ELR (cell line): ENCODE results near the gene EFTUD2.
A peak's percentile ranks its signal among the peaks of the same experiment; 100 is the strongest.
"Not testable (repeated sequence)": the region's sequence is repeated elsewhere in the genome, so short reads cannot be mapped to it uniquely, and the experiment has no call there.

Source experiments
- DNase-seq: peaks from one replicate; pipeline ENCODE4 v3.0.0-alpha.2; 2015; ENCODE audit warnings: low read depth

The EFTUD2 gene

DNA sequence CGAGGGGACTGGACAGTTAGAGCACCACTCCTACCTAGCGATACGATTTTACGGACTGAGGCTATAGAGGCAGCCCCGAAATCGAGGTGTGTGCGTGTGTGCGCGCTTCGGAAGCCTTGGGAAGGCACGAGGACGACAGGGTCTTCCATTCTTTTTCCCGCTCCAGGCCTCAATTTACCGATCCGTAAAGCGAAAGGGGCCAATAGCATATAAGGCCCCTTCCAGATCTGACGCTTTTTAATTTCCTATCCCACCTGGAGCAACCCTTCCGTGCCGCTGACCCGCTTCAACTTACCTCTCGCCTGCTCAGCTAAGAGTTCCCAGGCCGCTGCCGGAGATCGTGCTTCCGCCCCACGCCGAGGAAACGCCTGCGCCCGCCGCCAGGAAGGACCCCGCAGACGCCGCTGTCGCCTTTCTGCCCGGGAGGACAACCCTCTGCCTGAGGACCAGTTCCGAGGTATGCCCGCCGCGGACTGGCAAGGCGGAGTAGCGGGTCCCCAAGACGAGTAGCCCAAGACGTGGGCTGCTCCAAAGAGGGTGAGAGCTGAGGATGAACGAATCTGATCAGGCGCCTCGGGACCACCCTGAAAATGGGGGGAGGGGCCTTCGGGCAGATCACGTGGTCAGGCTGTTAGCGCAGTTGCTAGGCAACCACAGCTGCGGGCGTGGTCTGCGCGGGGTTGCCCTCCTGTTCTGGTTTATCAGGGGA lies at the start of gene EFTUD2:
EFTUD2 (minus strand) TSS at position 372 of the 709 bp plus-strand sequence. CDS start 4,924 bp downstream, outside the sequence.
- DNase-seq, result peak; percentile 95

DNA sequence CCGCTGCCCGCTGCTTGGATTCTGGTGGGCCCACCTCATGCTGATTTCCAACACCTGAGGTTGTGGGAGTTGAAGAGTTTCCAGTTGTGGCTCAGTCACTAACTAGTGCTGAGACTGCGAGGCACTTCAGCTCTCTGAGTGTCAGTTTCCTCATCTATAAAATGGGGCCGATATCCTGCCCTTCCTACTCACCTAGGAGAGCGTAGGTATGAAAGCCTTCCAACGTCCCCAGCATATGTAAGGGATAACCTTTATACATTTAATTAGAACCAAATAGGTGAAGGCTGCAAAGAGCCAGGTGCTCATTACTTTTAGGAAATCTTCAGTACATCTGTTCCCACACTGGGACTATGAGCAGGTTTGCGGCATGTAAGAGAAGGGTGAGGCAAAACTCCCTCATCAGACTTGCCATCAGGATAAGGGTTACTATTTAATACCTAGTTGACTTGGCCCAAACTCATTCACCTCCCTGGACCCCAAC lies 49.1 kb upstream of the EFTUD2 start:
- DNase-seq, result no peak

DNA sequence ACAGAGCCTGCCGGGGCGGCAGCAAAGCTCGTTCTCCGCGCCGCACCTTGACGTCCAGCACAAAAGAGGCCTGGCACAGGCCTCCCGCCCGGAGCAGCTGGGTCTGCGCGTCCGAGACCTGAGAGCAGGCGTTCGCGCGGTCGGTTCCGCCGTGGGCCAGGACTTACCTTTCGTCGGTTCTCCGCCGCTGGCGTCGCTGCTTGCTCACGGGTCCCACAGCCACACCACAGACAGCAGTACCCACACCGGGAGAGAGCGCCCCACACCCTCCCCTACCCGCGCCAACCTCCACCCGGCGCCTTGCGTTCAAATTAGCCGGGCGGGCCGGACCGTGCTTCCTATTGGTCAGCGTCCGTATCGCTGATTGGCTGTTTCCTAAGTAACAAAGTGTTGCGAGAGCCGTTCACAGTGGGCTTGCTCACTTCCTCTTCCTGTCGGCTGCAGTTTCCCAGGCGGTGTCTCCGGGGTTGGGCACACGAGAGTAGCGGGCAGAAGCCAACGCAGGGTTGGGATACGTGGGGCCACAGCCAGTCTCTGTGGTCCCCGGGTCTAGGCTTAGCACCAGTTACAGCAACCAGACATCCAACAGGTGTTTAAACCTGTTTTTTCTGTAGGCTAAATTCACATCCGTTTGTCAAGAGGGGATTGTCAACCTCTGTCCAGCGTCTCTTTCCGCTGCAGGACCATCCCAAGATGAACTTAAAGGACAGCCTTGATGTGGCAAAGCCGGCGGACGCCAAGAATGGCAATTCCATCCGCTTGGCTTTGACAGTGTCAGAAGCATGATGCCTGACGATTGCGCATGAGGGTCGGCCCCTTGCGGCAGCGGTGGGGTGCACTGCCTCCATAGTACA lies 48.4 kb upstream of the EFTUD2 start, which contains the start of gene KIF18B:
KIF18B (minus strand) TSS at position 313 of the 854 bp plus-strand sequence. CDS start 11,429 bp downstream, outside the sequence.
- peak; percentile 100 for DNase-seq

- DNase-seq, result not testable (repeated sequence)
These were observed 46.4 kb upstream of the EFTUD2 start for GRCh38 chr17:44945652-44946051.

GRCh38 chr17:44942456-44942855 lies 43.2 kb upstream of the EFTUD2 start:
- DNase-seq, result no peak

DNA sequence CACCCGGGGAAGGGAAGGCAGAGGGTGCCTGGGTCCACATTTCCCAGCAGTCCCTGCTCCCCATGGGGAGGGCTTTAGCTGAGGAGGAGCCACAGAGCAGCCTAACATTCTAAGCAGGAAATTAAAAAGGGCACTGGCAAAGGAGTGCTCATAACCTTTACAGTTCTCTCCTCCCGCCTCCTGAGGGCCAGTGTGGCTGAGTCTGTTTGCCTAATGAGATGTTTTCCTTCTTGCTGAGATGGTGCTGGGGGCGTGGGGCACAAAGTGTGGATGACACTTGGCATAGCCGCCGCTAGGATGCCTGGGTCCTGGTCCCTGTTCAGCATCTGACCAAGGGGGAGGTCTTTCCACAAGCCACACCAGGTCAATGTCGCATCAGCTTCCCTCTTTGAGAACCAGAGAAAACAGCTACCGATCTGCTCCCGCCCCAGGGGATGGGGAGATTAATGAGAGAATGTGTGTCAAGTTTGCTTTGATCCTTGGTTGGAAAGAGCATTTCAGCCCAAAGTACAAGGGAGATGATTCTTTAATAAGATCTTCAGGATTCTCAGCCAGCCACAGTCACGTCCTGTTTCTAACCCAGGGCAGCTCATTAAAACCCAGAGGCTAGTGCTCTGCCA lies 42.6 kb upstream of the EFTUD2 start:
- no peak for DNase-seq

GRCh38 chr17:44940768-44941167 lies 41.5 kb upstream of the EFTUD2 start:
- no peak for DNase-seq

- DNase-seq, result peak; percentile 27
These were observed 41.1 kb upstream of the EFTUD2 start for GRCh38 chr17:44940317-44940716.

DNA sequence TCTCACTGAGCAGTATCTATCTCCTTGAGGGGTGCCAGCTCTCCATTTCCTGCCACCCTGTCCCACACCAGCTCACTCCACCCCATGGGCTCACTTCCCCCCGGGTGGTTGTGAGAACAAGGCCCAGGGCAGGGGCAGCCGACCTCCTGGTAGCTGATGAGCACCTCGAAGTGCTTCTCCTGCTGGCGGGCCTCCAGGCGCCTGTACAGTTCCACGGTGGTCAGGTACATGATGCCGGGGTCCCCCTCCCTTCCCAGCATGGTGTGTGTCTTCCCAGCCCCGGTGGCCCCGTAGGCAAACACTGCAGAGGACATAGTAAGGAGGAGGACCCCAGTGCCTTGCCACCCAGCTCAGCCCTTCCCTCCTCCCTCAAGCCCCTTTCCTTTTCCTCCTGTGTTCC lies 35.9 kb upstream of the EFTUD2 start:
- DNase-seq, result no peak

GRCh38 chr17:44934745-44935105 lies 35.5 kb upstream of the EFTUD2 start:
- DNase-seq, result no peak

GRCh38 chr17:44933824-44934744 lies 34.8 kb upstream of the EFTUD2 start:
- DNase-seq, result no peak

GRCh38 chr17:44932787-44933097 lies 33.5 kb upstream of the EFTUD2 start:
- DNase-seq, result no peak

GRCh38 chr17:44932096-44932786 lies 33.0 kb upstream of the EFTUD2 start:
- DNase-seq, result no peak

DNA sequence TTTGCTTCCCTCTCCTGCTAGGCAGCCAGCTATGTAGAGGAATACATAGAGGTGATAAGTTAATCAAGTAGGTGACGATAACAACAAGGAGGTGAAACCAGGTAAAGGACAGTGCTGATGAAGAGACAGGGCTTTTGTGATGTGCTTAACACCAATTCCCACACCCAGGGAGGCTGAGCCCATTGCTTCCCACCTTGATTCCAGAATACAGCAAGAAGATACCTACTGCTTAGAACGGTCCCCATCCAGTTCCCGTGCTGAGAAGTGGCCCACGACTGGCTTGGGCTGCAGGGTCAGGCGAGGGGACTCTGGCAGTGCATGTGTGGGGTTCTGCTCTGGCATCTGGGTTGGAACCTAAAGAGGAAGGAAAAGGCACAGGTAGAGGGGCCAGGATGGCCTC lies 32.1 kb upstream of the EFTUD2 start:
- no peak for DNase-seq

GRCh38 chr17:44930667-44931066 lies 31.4 kb upstream of the EFTUD2 start:
- DNase-seq, result no peak

DNA sequence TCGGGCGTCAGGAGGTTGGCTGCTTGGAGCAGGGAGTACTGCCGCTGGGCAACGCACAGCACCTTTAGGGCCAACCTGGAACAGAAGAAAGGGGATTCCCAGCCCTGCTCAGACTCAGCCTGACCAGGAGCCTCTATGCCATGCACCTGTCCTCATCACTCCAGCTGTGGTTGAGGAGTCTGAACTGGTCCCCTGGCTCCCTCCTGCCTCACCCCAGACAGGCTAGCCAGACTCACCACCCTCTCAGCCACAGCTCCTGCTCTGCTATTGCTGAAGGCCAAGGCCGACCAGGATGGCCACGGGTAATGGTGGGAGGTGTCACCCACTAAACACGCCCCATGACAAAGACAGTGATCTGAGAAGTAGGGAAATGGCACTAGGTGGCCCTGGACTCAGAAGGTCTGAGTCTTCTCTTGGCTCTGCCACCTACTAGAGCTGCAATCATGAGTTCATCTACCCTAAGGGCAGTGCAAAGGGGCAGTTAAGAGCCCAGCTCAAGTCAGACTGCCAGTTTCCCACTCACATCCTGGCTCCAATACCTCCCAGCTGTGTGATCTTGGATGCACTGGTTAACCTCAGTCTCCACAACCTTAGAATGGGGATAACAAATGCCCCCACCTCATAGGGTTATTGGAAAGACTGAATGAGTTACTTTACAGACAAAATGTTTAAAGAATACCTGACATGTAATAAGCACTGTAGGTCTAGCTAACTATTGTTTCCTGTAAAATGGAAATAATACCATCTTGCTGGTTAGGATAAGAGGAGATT lies 29.9 kb upstream of the EFTUD2 start:
- DNase-seq, result no peak

DNA sequence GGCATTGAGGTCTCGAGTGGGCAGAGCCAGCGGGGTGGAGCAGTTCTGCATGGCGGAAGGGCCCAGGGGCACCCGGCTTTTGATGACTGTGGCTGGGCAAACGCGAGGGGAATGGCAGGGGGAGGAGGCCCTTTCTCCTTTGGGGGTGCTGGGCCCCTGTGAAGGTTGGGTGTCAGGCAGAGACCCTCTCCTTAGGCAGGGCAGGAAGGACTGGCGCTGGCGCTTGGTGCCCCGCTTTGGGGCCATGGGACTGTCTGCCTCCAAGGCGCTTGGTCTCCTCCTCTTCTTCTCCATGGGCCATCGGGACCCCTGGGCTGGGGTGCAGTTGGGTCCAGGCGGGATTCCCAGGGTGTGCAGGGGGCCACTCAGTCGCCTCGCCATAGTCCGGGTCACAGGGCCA lies 28.9 kb upstream of the EFTUD2 start:
- no peak for DNase-seq

DNA sequence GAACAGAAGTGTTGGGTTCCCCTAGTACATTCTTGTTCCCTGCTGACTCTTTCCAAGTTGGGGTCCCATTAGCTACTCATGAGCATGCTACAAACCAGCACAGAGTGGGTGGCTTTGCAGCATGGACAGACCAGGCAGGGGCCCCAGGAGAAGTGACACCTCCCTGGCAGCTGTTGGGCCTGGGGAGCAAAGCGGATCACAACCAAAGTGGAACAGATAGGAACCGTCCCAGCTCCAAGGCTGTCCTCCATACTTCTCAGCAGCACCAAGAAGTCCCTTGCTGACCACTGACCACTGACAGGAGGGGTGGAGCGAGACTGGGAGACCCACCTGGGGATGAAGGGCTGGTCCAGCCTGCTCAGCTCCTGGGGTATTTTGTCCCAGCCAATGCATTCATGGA lies 28.5 kb upstream of the EFTUD2 start:
- DNase-seq, result no peak

- DNase-seq, result no peak
These were observed 27.7 kb upstream of the EFTUD2 start for GRCh38 chr17:44926821-44927525.
